ENCODE data around the gene TNFRSF1B.

TNFRSF1B gene

DNA sequence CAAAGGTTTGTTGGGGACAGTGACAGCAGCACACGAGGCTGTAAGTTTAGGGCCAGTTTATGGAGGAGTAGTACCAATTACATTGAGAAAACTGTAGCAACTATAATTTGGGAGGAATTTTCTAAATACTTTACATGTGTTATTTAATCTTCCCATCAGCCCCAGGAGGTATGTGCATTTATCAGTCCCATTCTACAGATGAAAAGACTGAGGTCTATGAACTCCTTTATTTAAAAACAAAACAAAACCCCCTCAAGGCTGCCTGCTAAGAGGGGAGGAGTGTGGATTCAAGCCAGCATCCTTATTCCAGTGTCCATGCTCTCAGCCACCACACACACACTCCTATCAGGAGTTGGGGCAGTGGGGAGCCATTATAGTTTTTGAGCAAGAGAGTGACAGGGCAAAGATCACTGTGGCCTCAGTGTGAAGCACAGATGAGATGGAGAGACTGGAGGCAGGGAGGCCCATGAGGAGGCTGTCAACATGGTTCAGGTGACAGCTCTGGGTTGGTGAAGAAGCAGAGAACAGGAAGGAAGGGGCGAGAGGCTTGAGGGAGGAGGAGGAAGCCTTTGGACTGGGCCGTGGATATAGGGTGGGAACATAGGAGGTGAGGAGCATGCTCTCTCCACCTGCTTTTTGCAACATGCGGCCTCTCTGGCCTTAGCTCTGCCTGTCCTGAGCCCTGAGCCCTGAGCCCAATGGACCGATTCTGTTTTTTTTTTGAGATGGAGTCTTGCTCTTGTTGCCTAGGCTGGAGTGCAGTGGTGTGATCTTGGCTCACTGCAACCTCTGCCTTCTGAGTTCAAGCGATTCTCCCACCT is 9.7 kb downstream of the TNFRSF1B start:
- no peak for DNase-seq

GRCh38 chr1:12177156-12177998 is 10.6 kb downstream of the TNFRSF1B start:
- DNase-seq = no peak

DNA sequence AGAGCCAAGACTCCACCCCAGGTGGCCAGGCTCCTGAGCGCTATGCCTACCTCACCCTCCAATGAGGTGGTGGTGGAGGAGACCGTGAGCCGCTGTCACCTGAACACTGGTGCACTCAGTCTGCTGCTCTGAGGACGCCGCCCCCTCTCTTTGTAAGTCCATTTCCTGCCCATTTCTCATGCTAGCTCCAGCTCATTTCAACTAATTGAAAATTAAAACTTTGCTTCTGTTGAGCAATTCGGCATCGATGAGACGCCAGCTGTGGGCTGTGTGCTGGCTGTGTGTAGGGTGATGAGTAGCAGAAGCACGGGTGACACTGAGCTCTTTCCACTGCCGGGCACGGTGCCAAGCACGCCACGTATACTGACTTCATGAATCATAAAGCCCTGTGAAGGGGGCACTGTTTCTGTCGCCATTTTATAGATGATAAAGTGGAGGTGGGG is 11.2 kb downstream of the TNFRSF1B start:
- no peak for DNase-seq

DNA sequence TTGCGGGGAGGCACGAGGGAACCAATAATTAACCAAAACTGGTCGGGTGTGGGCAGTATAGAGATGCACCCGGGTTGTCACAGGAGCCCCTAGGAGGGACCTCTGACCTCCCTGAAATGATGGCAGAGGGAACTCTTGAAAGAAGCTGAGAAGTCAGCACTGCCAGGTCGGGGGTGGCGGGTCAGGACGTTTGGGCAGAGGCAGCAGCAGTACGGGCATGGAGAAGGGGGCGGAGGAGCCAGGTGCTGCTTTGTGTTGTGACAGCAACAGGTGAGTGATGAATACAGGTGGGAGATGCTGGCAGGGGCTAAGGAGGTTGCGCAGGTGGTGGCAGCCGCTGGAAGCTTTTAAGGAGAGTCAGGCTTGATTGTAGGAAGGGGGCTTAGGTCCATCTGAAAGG is 11.7 kb downstream of the TNFRSF1B start:
- no peak for DNase-seq

- DNase-seq = no peak
Measured at GRCh38 chr1:12179111-12179519, 12.3 kb downstream of the TNFRSF1B start.

DNA sequence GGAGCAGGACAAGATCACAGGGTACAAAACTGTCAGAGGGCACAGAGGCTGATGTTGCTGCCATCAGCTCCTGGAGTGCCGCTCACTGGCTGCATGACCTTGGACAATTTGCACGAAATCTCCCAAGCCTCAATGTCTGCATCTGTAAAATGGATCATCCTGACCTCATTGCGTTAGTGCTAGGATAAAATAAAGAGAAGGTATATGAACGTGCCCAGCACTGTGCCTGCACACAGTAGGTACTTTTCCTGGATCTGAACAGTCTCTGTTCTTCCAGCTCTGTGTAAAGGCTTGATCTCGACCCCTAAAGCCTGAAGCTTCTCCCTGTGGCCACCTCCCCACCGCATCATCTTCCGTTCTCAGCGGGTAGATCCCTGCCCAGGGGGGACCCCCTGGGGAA is 12.9 kb downstream of the TNFRSF1B start:
- DNase-seq = no peak

DNA sequence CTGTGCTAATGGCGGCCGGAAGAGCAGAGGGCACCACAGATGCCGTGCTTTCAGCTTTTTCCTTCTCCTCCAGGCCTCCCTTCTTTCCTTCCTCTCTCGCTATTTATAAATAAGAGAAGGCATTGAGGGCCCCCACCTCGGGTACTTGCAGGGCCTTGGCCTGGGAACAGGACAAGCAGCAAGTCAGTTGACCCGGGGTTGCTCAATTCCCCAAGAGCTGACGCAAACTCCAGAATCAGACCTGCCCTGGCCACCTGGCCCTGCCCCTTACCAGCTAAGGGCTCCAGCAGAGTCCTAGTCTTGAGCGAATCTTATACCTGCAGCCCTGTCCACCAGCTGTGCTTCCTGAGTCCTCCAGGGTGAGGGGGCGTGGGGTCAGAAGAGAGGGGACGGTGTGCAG is 13.5 kb downstream of the TNFRSF1B start:
- no peak for DNase-seq

DNA sequence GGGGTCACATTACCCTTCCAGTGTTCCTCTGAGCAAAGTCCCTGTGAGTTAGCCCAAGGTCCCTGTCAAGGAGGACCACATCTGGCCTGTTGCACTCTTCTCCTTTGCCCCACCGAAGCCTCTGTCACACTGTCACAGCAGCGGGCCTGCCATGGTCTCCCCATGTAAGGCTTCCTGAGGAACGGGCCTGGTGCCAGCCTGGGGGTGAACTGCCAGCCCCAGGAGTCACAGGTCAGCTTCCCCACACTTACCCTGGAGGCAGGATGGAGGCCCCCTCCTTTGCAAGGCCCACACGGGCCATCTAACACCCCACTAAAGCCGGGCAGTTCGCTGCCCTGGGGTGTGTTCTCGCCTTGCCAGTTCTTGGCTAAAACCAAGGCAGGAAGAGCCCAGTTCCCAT is 14.1 kb downstream of the TNFRSF1B start:
- no peak for DNase-seq

GRCh38 chr1:12181568-12181967 is 14.8 kb downstream of the TNFRSF1B start:
- DNase-seq = no peak

DNA sequence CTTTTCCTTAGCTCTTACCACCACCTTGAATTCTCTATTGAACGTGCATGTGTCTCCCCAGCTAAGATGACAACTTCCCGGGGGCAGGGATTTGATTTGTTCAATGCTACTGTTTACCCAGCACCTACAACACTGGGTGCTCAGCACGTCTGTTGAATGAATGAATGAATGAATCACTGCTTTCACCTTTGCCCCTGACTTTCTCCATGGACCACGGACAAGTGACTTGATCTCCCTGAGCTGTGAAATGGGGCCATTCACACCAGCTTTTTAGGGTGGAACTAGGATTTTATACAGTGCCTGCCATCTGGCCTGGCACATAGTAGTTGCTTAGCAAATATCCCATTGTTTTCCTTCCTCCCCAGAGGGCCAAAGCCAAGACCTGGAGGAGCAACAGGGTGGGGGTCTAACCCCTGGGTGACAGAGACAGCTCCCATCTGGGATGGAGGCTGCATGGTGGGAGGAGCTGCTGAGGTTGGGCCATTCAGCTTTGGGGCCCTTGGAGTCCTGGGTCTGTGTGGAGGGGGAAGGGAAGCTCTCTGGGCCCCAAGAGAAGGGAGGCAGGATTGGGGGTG is 15.7 kb downstream of the TNFRSF1B start:
- DNase-seq = no peak

DNA sequence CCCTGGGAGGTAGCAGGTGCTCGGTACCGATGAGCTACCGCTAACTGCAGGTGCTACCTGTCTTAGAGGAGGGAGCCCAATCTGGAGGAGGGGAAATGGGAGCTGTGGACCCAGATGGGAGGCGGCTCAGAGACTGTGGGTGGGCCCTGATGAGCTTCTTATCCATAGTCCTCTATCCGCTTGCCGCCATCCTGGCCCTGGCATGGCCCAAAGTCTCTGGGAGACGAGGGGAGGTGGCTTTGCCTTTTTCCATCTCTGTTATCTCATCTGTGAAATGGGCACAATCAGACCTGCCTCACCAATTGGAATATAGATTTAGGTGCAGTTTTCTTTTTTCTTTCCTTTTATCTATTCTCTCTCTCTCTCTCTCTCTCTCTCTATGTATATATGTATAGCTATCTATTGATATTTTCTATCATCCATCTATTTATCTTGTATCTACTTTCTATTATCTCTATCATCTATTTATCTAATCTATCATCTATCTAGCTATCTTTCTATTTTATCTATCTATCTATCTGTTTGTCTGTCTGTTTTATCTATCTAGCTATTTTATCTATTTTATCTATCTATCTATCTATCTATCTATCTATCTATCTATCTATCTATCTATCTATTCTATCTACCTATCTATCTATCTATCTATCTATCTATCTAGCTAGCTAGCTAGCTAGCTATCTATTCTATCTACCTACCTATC is 16.5 kb downstream of the TNFRSF1B start:
- DNase-seq = no peak

DNA sequence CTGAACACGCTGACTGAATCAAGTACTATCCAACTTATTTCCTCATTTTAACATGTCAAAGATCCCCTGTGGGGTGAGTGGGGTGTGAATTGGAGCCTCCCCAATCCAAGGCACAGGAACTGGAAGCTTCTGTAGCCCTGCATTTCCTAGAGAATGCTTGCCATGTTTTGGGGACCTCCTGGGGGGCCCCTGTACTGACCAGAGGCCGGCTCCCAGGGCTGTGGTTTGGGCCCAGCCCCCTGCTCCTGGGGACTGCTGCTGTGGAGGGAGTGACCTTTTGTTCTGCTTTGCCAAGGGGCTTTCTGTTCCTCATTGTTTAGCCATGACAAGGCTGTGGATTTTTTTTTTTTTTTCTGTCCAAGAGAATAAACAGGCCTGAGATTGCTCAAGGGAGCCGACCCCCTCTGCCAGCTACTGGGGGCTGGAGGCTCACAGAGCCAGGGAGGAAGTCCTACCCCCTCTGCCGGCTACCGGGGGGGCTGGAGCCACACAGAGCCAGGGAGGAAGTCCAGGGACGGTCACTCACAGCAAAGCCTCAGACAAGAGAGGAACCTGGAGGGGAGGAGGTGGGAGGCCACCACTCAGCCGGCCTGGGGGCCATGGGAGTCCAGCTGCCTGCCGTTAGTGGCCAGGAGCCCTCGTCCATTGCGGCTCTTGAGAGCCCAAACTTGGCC is 17.4 kb downstream of the TNFRSF1B start:
- no peak for DNase-seq

GRCh38 chr1:12185036-12185917 is 18.5 kb downstream of the TNFRSF1B start:
- no peak for DNase-seq

GRCh38 chr1:12185918-12186678 is 19.3 kb downstream of the TNFRSF1B start:
- DNase-seq = no peak

DNA sequence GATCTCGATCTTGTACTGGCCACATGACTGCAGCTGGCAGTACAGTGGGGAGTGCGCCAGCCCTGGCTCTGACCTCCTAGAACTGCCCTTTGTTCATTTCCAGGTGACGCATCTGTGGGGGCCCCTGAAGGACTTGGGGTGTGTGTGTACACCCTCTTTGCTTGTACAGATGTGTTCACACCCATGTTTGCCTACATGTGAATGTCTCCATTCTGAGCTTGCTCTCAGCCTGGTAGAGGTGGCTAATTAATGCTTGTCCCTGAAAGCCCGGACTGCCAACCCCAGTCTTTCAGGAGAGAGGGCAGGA is 19.8 kb downstream of the TNFRSF1B start:
- no peak for DNase-seq

GRCh38 chr1:12188115-12188514 is 21.3 kb downstream of the TNFRSF1B start:
- no peak for DNase-seq

- no peak for DNase-seq
Measured at GRCh38 chr1:12188657-12189327, 22.0 kb downstream of the TNFRSF1B start.

DNA sequence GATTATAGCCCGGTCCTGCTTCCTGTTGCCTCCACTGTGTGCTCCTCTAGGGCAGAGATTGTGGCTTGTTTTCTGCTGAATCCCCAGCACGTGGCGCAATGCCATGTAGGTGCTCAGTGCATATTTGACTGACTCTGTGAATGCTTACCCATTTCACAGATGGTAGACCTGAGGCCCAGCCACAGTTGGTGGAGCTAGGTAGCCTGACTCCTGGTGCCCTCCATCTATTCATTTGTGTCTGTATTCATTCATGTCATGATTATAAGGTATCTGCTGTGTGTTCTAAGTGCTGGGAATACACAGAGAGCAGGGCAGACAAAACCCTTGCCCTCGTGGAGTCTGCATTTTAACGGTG is 22.5 kb downstream of the TNFRSF1B start:
- no peak for DNase-seq

- no peak for DNase-seq
Measured at GRCh38 chr1:12191242-12192032, 24.6 kb downstream of the TNFRSF1B start.

All from NCI-H526 treated with DMSO at 0.1 percent for 48 hours (cell line).